GM21529 (cell line): ENCODE results near the gene HOXA11.

ENCODE experiments used
- ATAC-seq: cut with Tn5 transposase; IDR thresholded peaks from one replicate; pipeline ENCODE4 v1.9.1; 2021; ENCODE audit not compliant: unreplicated experiment

HOXA11 gene

DNA sequence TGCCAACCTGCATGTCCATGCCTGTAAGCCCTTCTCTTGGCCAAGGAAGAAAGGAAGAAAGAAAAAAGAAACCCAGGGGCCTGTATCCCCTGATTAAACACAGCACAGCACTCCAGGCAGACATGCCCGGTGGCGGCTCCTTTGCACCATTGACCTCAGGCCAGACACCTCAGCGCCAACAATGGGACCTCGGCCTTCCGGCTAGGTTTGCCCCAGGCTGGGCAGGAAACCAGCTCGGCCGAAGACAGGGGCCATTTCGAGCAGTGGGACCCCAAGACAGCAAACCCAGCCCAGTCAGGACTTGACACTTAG is 13.8 kb downstream of the HOXA11 start:
- no peak for ATAC-seq

DNA sequence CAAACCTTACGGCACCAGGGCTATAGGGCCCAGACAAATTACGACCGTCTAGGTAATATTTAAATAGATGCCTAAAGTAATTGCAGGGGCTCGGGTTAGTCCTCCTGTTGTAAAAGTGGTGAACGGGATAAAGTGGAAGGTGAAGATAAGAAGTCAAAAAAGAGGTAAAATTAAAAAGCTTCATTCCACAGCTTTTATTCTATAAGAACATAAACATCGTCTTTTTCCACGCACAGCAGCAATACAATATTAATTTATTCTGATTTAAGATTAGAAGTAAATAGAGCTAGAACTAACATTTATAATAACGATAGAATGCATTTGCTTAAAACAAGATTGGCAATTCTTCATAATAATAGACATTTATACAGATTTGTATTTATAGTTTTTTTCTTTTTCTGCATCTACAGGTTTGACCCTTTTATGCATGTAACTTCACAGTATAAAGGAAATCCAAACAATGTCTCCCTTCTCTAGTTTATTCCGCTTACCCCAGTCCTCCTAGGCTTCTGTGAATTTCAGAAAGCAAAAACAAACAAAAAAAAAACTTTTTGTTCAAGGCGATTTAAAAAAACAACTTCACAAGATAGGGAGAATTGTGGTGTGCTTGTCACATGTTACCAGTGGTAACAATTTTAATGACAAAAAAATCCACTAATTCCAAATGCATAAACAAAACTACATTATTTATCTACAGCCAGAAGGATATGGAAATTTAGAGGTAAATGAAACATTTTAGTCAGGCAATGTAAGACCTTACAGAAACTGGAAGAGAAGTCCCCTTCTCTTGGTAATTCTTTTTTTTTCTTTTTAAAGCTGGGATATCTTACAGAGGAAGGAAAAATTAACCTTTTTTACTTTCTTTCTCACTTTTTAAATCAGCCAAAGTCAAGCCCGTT is 14.4 kb downstream of the HOXA11 start:
- ATAC-seq: no peak

DNA sequence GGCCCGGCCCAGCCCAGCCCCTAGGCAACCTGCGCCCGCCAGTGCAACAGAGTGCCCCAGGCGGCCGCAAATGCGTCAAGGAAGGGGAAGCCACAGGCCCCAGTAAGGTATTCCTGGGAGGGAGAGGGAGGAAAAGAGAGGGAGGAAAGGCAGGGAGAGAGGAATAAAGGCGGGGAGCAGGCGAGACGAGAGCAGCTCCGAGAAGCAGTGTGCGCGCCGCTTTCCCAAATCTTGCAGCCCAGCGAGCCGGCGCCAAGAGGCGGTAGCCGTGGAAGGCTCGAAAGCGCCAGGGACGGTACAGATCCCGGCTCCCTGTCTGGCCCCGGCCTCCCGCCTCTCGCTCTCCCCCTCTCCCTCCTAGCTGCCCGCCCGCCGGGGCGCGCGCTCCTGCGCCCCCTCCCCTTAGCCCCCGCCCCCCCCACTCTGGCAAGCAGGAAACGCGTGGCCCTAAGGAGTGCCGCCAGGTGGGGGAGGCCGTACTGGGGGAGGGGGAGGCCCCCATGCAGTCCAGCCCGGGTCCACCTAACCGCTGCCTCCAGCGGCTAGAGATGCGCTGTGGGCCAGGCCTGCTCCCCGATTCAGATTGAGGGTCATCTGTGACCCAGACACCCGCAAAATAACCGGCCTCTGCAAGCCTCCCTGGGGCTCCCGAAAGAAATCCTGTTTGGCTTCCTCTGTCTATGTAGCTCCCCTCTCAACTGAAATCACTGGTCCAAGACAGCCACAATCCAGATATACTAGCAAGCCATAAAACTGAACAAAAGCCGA is 15.2 kb downstream of the HOXA11 start:
- ATAC-seq: no peak

DNA sequence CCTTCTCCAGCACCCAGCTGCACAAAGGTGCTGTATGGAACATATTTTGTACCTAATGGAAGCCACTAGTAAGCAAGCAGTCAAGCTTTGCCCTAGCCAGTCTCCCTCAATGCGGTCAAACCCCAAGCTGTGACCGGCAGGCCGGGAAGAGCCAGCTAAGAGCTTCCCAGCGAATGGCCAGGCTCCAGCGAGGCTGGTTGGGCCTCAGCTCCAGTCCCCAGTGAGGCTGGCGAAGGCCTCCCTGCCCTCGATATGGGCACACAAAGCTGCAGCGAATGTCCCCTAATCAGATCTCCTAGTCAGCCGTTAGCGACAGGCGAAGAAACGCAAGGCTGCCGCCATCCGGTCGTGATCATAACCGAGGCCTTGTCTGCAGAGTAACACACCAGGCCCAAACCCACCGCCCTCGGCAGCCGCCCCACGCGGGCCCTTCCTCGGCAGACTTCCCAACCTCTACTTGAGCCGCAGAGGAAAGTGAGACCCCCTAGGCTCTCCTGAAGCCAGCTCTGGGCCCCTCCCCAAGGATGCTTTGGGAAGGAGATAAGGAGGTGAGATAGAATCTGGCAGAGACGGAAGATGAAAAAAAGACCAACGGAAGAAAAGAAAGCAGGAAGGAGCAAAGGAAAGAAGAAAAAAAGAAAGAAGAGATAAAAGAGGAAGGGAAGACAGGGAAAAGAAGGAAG is 16.6 kb downstream of the HOXA11 start:
- no peak for ATAC-seq

GRCh38 chr7:27167916-27168264 is 17.1 kb downstream of the HOXA11 start:
- ATAC-seq: no peak

- no peak for ATAC-seq
Observed at GRCh38 chr7:27166531-27167505, 18.2 kb downstream of the HOXA11 start.

- ATAC-seq: no peak
Observed at GRCh38 chr7:27165996-27166530, 19.0 kb downstream of the HOXA11 start.

GRCh38 chr7:27165089-27165995 is 19.7 kb downstream of the HOXA11 start, which contains the start of gene HOXA9:
Gene HOXA9, minus strand, starts transcription at chr7:27165537. Its CDS starts 80 bp downstream, at chr7:27165457.
- no peak for ATAC-seq

- no peak for ATAC-seq
Observed at GRCh38 chr7:27164367-27165088, 20.5 kb downstream of the HOXA11 start.

GRCh38 chr7:27164045-27164366 is 21.0 kb downstream of the HOXA11 start:
- no peak for ATAC-seq

GRCh38 chr7:27163288-27164044 is 21.6 kb downstream of the HOXA11 start:
- ATAC-seq: no peak

DNA sequence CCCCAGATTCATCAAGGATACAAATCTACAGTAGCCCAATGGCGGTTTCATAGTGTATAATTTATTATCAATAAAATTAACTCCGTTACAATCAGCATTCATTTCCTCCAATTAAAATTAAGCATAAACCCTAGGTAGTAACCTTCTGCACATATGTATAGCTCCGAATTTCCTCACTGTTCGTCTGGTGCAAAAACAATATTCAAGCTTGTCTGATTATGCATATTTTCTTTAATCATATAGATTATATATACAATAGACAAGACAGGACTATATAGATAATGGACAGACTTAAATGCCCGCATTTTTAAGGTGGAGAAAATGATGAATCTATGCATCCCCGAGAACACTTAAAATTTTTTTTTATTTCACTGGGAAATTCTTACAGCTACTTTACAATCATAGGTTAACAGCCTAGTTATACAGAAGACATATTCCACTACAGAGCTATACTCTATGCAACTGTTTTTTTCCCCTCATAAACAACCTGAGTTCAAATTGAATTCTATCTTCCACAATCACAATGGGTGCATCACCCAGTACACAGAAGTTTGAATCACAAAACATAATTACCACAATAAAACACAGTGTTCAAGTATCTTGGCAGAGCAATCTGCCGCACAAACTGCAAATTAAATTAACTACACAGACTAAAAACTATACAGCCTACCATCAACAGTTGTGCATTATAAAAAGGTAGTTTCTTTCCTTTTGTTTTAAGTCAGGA is 22.3 kb downstream of the HOXA11 start:
- ATAC-seq: no peak

- ATAC-seq: no peak
Observed at GRCh38 chr7:27161721-27162560, 23.1 kb downstream of the HOXA11 start.

- ATAC-seq: no peak
Observed at GRCh38 chr7:27161214-27161720, 23.8 kb downstream of the HOXA11 start.

- peak; percentile 74 for ATAC-seq
Observed at GRCh38 chr7:27160546-27161213, 24.4 kb downstream of the HOXA11 start.

DNA sequence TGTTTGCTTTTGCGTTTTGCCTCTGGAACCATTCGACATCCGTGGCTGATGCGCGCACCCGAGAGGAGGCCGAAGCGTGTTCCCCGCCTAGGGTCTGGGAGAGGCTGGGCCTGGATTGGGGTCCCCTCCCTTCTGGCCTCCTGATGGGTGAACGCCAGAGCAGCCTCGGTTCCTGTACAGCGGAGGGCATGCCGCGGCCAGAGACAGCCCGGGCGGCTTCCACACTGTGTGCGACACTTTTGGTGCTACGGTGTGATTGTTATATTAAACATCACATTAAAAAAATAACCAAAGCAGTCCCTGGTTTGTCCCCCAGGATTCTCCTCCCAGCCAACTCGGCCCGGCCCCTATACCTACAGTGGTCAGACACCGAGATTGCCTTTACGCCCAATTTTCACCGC is 24.9 kb downstream of the HOXA11 start:
- no peak for ATAC-seq
